ENCODE measurements around the gene PRDM15.

GRCh38 chr21:41803316-41803715 lies 75.8 kb downstream of the PRDM15 start:
- TF ChIP-seq EZH2 (IDR thresholded peaks at IDR 0.05; ENCODE audit: insufficient read depth, poor library complexity, severe bottlenecking) (no peak), EZH2phosphoT487 (IDR thresholded peaks at IDR 0.05; ENCODE audit: insufficient read depth, low read depth) (no peak)
